ENCODE data around the gene KCNN3. TPM values are rescaled to one million over a fixed set of nuclear protein-coding genes. Genes with fewer than 3 reads are reported as not detected.

Gene KCNN3
- polyA plus RNA-seq, 3 donors, result 2.4 to 2.9 (median 2.9) TPM

- DNase-seq (ENCODE audit: extremely low read depth in 1 of 11, low read depth in 9 of 11, low spot score in 4 of 11), result no peak
Measured at GRCh38 chr1:154786804-154787570, 83.1 kb downstream of the KCNN3 start.

DNA sequence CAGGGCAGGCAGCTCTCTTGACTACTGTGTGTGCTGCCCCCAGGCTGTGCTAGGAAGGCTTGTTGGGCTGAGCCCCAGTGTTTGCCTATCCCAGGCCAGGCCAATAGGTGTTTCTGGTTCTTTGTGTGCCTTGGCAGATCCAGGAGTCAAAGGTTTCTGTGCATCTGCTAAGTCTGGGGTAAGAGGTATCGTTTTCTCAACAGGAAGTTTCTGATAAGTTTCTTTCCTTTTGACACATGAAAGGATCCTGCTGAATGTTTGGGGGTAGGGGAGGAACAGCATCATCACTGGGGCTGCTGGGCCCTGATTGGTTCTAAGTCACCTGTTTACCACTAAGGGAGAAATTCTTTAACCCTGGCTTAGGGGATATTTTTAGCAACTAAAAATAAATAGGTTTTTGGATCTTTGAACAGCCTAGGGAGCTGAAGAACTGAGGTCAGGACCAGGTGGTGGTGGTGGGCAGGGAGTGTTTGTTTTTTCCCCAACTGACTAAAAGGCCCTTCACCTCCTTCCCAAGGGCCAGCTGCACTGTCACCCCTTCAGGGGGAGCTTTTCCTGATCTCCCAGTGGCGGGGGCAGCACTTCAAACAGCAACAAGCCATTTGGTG, 85.1 kb downstream of the KCNN3 start:
- no peak for DNase-seq (ENCODE audit: extremely low read depth in 1 of 11, low read depth in 9 of 11, low spot score in 4 of 11)

GRCh38 chr1:154784416-154784815, 85.7 kb downstream of the KCNN3 start:
- DNase-seq (ENCODE audit: extremely low read depth in 1 of 11, low read depth in 9 of 11, low spot score in 4 of 11), result no peak

- no peak for DNase-seq (ENCODE audit: extremely low read depth in 1 of 11, low read depth in 9 of 11, low spot score in 4 of 11)
Measured at GRCh38 chr1:154783976-154784375, 86.1 kb downstream of the KCNN3 start.

GRCh38 chr1:154780541-154780940, 89.5 kb downstream of the KCNN3 start:
- no peak for DNase-seq (ENCODE audit: extremely low read depth in 1 of 11, low read depth in 9 of 11, low spot score in 4 of 11)

- no peak for DNase-seq (ENCODE audit: extremely low read depth in 1 of 11, low read depth in 9 of 11, low spot score in 4 of 11)
Measured at GRCh38 chr1:154779551-154780189, 90.4 kb downstream of the KCNN3 start.

GRCh38 chr1:154778944-154779343, 91.1 kb downstream of the KCNN3 start:
- DNase-seq (ENCODE audit: extremely low read depth in 1 of 11, low read depth in 9 of 11, low spot score in 4 of 11), result no peak

- DNase-seq (ENCODE audit: extremely low read depth in 1 of 11, low read depth in 9 of 11, low spot score in 4 of 11), result no peak
Measured at GRCh38 chr1:154778275-154778674, 91.8 kb downstream of the KCNN3 start.

DNA sequence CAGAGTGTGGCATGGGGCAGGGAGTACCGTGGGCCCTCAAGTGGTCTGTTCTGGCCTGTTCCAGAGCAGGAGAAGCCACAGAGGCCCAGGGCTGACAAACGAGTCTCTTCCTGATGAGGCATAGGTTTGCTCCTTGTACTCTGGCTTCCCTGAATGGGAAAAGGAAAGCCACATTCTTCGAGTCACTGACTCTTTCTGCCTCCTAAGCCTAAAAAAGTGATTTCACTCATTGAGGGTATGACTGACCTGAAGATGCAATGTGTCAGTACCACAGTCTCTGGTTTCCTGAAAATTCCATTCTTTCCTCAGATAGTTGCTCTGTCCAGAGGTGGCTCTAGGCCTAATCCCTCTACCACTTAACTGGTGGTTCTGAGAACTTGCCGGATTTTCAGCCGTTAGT, 92.3 kb downstream of the KCNN3 start:
- DNase-seq (ENCODE audit: extremely low read depth in 1 of 11, low read depth in 9 of 11, low spot score in 4 of 11), result no peak

DNA sequence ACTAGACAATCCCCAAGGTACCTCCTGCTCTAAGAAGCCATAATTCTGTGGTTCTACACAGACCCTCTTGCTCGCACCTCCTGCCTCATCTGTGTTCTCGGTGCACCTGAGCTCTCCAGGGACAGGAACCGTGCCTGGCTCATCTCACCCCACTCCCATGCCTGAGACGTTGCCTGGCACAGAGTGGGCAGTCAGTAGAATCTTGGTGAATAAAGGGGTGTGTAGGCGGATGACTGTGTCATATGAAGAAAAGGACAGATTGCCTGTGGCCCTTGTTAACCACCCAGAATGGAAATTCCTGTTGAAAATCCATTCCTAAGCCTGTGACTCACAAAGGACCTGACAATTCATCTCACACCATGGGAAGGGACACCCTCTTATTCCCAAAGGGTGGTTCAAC, 92.9 kb downstream of the KCNN3 start:
- no peak for DNase-seq (ENCODE audit: extremely low read depth in 1 of 11, low read depth in 9 of 11, low spot score in 4 of 11)

- DNase-seq (ENCODE audit: extremely low read depth in 1 of 11, low read depth in 9 of 11, low spot score in 4 of 11), result no peak
Measured at GRCh38 chr1:154775621-154776605, 94.2 kb downstream of the KCNN3 start.

GRCh38 chr1:154774175-154774855, 95.8 kb downstream of the KCNN3 start:
- DNase-seq (ENCODE audit: extremely low read depth in 1 of 11, low read depth in 9 of 11, low spot score in 4 of 11), result no peak

- DNase-seq (ENCODE audit: extremely low read depth in 1 of 11, low read depth in 9 of 11, low spot score in 4 of 11), result no peak
Measured at GRCh38 chr1:154773551-154773950, 96.5 kb downstream of the KCNN3 start.

GRCh38 chr1:154772606-154773506, 97.2 kb downstream of the KCNN3 start:
- no peak for DNase-seq (ENCODE audit: extremely low read depth in 1 of 11, low read depth in 9 of 11, low spot score in 4 of 11)

DNA sequence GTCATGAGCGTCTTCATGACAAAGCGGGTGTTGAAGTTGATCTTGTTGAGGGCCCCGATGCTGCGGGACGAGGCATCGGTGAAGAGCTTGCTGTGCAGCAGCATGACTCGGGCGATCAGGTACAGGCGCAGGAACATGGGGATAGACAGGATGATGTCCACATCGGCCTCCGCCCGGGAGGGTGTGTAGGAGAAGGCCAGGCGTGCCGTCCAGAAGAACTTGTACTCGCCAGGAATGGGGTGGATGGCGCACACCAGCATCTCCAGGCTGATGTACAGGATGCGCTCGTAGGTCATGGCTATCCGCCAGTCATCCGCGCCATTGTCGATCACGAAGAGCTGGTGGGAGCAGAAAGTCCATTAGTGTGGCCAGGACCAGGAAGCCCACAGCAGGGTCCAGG, 98.0 kb downstream of the KCNN3 start:
- DNase-seq (ENCODE audit: extremely low read depth in 1 of 11, low read depth in 9 of 11, low spot score in 4 of 11), result no peak

- no peak for DNase-seq (ENCODE audit: extremely low read depth in 1 of 11, low read depth in 9 of 11, low spot score in 4 of 11)
Measured at GRCh38 chr1:154770897-154771594, 99.0 kb downstream of the KCNN3 start.

GRCh38 chr1:154769193-154769895, 100.7 kb downstream of the KCNN3 start:
- no peak for DNase-seq (ENCODE audit: extremely low read depth in 1 of 11, low read depth in 9 of 11, low spot score in 4 of 11)

Measured in renal cortex interstitium (tissue), 11 donors.